H1 (cell line): ENCODE measurements around the gene EXOG. TPM values are rescaled to one million over a fixed set of nuclear protein-coding genes. Genes with fewer than 3 reads are reported as not detected.

Experiments used
- CTCF ChIA-PET: fragments of 300-600 bp; sonication (Branson Sonifier 250); formaldehyde crosslinking; loops from one replicate; lab custom pipeline; 2021; ENCODE audit not compliant: partially characterized antibody; lab: Charles Lee
- POLR2A ChIA-PET: fragments of 300-600 bp; sonication (Branson Sonifier 250); formaldehyde crosslinking; loops from one replicate; lab custom pipeline; 2021; ENCODE audit warnings: inconsistent platforms; ENCODE audit not compliant: partially characterized antibody; lab: Charles Lee
- DNase-seq, 2 experiments: peaks; one replicate each; pipeline versions ENCODE4 v3.0.0 to v3.0.0-alpha.2; 2010 to 2022; ENCODE audit warnings: low spot score in 2 of 2, low read depth in 1 of 2, mixed read lengths in 1 of 2
- FAIRE-seq: peaks from 2 replicates; lab custom pipeline; 2011; peaks lifted over from hg19 to GRCh38; lab: Jason Lieb, UNC
- H2AFZ ChIP-seq: 2 replicates; pipeline ENCODE4 v1.8.1; 2012; ENCODE audit warnings: low read length, inconsistent platforms
- H2AK5ac ChIP-seq: 2 replicates; pipeline ENCODE4 v1.6.1; 2013; ENCODE audit warnings: low read depth, low read length
- H2BK120ac ChIP-seq: replicated peaks from 2 replicates; pipeline ENCODE3; 2013; ENCODE audit warnings: low read depth, low read length, inconsistent platforms
- H2BK12ac ChIP-seq: 2 replicates; pipeline ENCODE4 v1.6.1; 2013; ENCODE audit warnings: low read depth, low read length
- H2BK15ac ChIP-seq: 2 replicates; pipeline ENCODE4 v1.6.1; 2013; ENCODE audit warnings: low read length
- H2BK20ac ChIP-seq: 2 replicates; pipeline ENCODE4 v1.6.1; 2013; ENCODE audit warnings: low read length
- H2BK5ac ChIP-seq: 2 replicates; pipeline ENCODE4 v1.6.1; 2013; ENCODE audit warnings: low read depth, low read length
- H3K14ac ChIP-seq: 2 replicates; pipeline ENCODE4 v1.6.1; 2013; ENCODE audit warnings: inconsistent platforms; ENCODE audit not compliant: insufficient read length
- H3K18ac ChIP-seq: 2 replicates; pipeline ENCODE4 v1.6.1; 2013; ENCODE audit warnings: low read length; ENCODE audit errors: extremely low read depth
- H3K23ac ChIP-seq: 2 replicates; pipeline ENCODE4 v1.6.1; 2013; ENCODE audit warnings: inconsistent platforms; ENCODE audit not compliant: insufficient read length
- H3K23me2 ChIP-seq: 2 replicates; pipeline ENCODE4 v1.6.1; 2013; ENCODE audit warnings: low read depth, low read length
- H3K27ac ChIP-seq: 2 replicates; pipeline ENCODE4 v1.6.1; 2011; ENCODE audit warnings: low read depth, low read length, inconsistent platforms
- H3K27me3 ChIP-seq, 4 experiments: replicated peaks in 1 of 4; 1 replicate in 1 of 4; 2 replicates in 3 of 4; pipeline versions ENCODE4 v1.6.1 to v1.8.1; 2011 to 2013; ENCODE audit warnings: low read length in 3 of 4, mild to moderate bottlenecking in 3 of 4, inconsistent platforms in 2 of 4, mixed read lengths in 2 of 4, moderate library complexity in 1 of 4; ENCODE audit not compliant: control insufficient read depth in 3 of 4, insufficient read depth in 3 of 4; ENCODE audit errors: extremely low read depth in 1 of 4
- H3K36me3 ChIP-seq, 4 experiments: 2 replicates each; pipeline versions ENCODE4 v1.6.1 to v1.8.1; 2011 to 2013; ENCODE audit warnings: mild to moderate bottlenecking in 4 of 4, low read length in 3 of 4, moderate library complexity in 2 of 4, control low read depth in 1 of 4, inconsistent platforms in 1 of 4; ENCODE audit not compliant: insufficient read depth in 4 of 4, control insufficient read depth in 2 of 4
- H3K4ac ChIP-seq: replicated peaks from 2 replicates; pipeline ENCODE3; 2013; ENCODE audit warnings: low read length, low read depth, mixed read lengths, inconsistent platforms; ENCODE audit not compliant: insufficient read length
- H3K4me1 ChIP-seq, 4 experiments: replicated peaks in 1 of 4; 1 replicate in 1 of 4; 2 replicates in 3 of 4; pipeline versions ENCODE4 v1.6.1 to v1.8.1; 2011 to 2013; ENCODE audit warnings: low read length in 3 of 4, inconsistent platforms in 2 of 4, mixed read lengths in 1 of 4; ENCODE audit not compliant: insufficient read depth in 4 of 4, control insufficient read depth in 3 of 4
- H3K4me2 ChIP-seq, 2 experiments: 2 replicates each; pipeline versions ENCODE4 v1.6.1 to v1.8.1; 2011 to 2013; ENCODE audit warnings: low read depth in 2 of 2, low read length in 2 of 2, control low read depth in 1 of 2, inconsistent platforms in 1 of 2, mild to moderate bottlenecking in 1 of 2; ENCODE audit not compliant: insufficient read depth in 1 of 2
- H3K4me3 ChIP-seq, 4 experiments: fragments of 200-600, 300-600 bp in 1 of 4; sonication (generic), shearing (Covaris generic), sonication (Bioruptor Twin) in 1 of 4; 2 replicates each; pipeline versions ENCODE4 v1.5.1 to v1.8.1; 2011 to 2016; ENCODE audit warnings: low read length in 4 of 4, low read depth in 3 of 4, control low read depth in 2 of 4, inconsistent platforms in 2 of 4, mild to moderate bottlenecking in 2 of 4, mixed read lengths in 1 of 4, moderate library complexity in 1 of 4; ENCODE audit not compliant: insufficient read depth in 2 of 4; ENCODE audit errors: extremely low read depth in 1 of 4
- H3K56ac ChIP-seq: replicated peaks from 2 replicates; pipeline ENCODE3; 2013; ENCODE audit warnings: low read depth, mild to moderate bottlenecking, mixed read lengths, low read length, inconsistent platforms; ENCODE audit not compliant: insufficient read length
- H3K79me1 ChIP-seq: 2 replicates; pipeline ENCODE4 v1.6.1; 2013; ENCODE audit warnings: low read depth, low read length, control low read depth
- H3K79me2 ChIP-seq, 2 experiments: 2 replicates each; pipeline versions ENCODE4 v1.6.1 to v1.8.1; 2012 to 2013; ENCODE audit warnings: low read length in 2 of 2, mild to moderate bottlenecking in 2 of 2, inconsistent platforms in 1 of 2; ENCODE audit not compliant: insufficient read depth in 2 of 2, control insufficient read depth in 1 of 2
- H3K9ac ChIP-seq, 4 experiments: replicated peaks in 1 of 4; 1 replicate in 1 of 4; 2 replicates in 3 of 4; pipeline versions ENCODE4 v1.6.1 to v1.8.1; 2011 to 2013; ENCODE audit warnings: low read depth in 3 of 4, low read length in 3 of 4, control low read depth in 2 of 4, mild to moderate bottlenecking in 2 of 4, moderate library complexity in 2 of 4, inconsistent platforms in 1 of 4; ENCODE audit errors: extremely low read depth in 1 of 4
- H3K9me3 ChIP-seq, 2 experiments: 2 replicates each; pipeline versions ENCODE4 v1.6.1 to v1.8.1; 2012 to 2013; ENCODE audit warnings: mild to moderate bottlenecking in 2 of 2, moderate library complexity in 2 of 2, control low read depth in 1 of 2, inconsistent platforms in 1 of 2, low read depth in 1 of 2, low read length in 1 of 2, mixed read lengths in 1 of 2; ENCODE audit not compliant: insufficient read depth in 2 of 2
- H4K20me1 ChIP-seq, 2 experiments: replicated peaks in 1 of 2; 2 replicates each; pipeline versions ENCODE3 to v1.8.1; 2011 to 2013; ENCODE audit warnings: inconsistent platforms in 2 of 2, low read length in 2 of 2, mild to moderate bottlenecking in 1 of 2; ENCODE audit not compliant: insufficient read depth in 2 of 2, control insufficient read depth in 1 of 2
- H4K5ac ChIP-seq: 2 replicates; pipeline ENCODE4 v1.6.1; 2013; ENCODE audit warnings: low read length, low read depth, mixed read lengths, inconsistent platforms; ENCODE audit not compliant: insufficient read length
- H4K8ac ChIP-seq: 2 replicates; pipeline ENCODE4 v1.8.0; 2013; ENCODE audit warnings: mild to moderate bottlenecking, moderate library complexity, low read length, inconsistent platforms; ENCODE audit not compliant: insufficient read depth; ENCODE audit errors: extremely low read depth
- H4K91ac ChIP-seq: replicated peaks from 2 replicates; pipeline ENCODE3; 2013; ENCODE audit warnings: low read length, mixed read lengths, inconsistent platforms; ENCODE audit not compliant: insufficient read length
- CTCF ChIP-seq, 3 experiments: IDR thresholded peaks; 1 replicate in 2 of 3; 2 replicates in 1 of 3; pipeline versions ENCODE4 v1.5.1 to v1.6.1; 2011; ENCODE audit warnings: low read length in 3 of 3, mild to moderate bottlenecking in 3 of 3, inconsistent platforms in 2 of 3, low read depth in 1 of 3, moderate library complexity in 1 of 3; ENCODE audit not compliant: insufficient read depth in 1 of 3; ENCODE audit errors: control extremely low read depth in 1 of 3
- MAFK ChIP-seq: IDR thresholded peaks from 2 replicates; pipeline ENCODE4 v1.6.1; 2012; ENCODE audit warnings: low read depth, mild to moderate bottlenecking, improper control_type of control experiment, low read length
- RAD21 ChIP-seq, 2 experiments: IDR thresholded peaks in 1 of 2; conservative IDR thresholded peaks in 1 of 2; 2 replicates each; pipeline ENCODE4 v1.6.1; 2011; ENCODE audit warnings: low read depth in 2 of 2, low read length in 2 of 2, improper control_type of control experiment in 1 of 2, inconsistent platforms in 1 of 2, mild to moderate bottlenecking in 1 of 2, moderate library complexity in 1 of 2
- RFX5 ChIP-seq: IDR thresholded peaks from 2 replicates; pipeline ENCODE4 v1.6.1; 2011; ENCODE audit warnings: low read depth, low read length, improper control_type of control experiment, borderline replicate concordance
- YY1 ChIP-seq: IDR thresholded peaks from 2 replicates; pipeline ENCODE4 v1.6.1; 2011; ENCODE audit warnings: low read depth, mild to moderate bottlenecking, low read length
- WGBS, 2 experiments: shearing (Covaris generic) in 1 of 2; methylation state at CpG; one replicate each; pipeline versions ENCODE4 v1.1.6 to v1.1.7; 2013 to 2015; ENCODE audit warnings: low lambda C conversion rate in 2 of 2, mixed read lengths in 2 of 2, inconsistent platforms in 1 of 2, low coverage in 1 of 2, missing lambda C conversion rate in 1 of 2; ENCODE audit not compliant: insufficient replicate concordance in 2 of 2, insufficient coverage in 1 of 2, insufficient read length in 1 of 2; ENCODE audit errors: extremely low coverage in 1 of 2, missing lambda C conversion rate in 1 of 2; 5-methylcytosine and 5-hydroxymethylcytosine counted together
- polyA plus RNA-seq, 7 experiments: library from polyadenylated mRNA; depleted of rRNA in 3 of 7; stranded (reverse) in 5 of 7; unstranded in 2 of 7; fragments of >200 nt in 5 of 7; fragments of 200-250 nt in 2 of 7; gene quantifications; 1 replicate in 5 of 7; 2 replicates in 1 of 7; 4 replicates in 1 of 7; pipeline versions ENCODE4 v1.2.1 to v1.2.3, GENCODE V29; 2011 to 2013; ENCODE audit warnings: missing spikeins in 2 of 7, mixed read lengths in 2 of 7
- total RNA-seq: library from RNA; stranded (reverse); fragmentation: NEBNext Ultra II Directional; extraction: Animal tissue kit (Norgen Biotek cat#: 25700); gene quantifications from 2 replicates; pipeline ENCODE4 v1.2.1, GENCODE V29; 2021

Gene EXOG
- total and polyA plus RNA-seq, 2 of the 8 experiments (the other 6 are each of a cell fraction or from before 2014, with no cell fraction given), result 7.2 to 12.9 TPM

GRCh38 chr3:38479431-38480092 lies 16.6 kb upstream of the EXOG start:
- Histone ChIP-seq H4K20me1 (peaks cover 17 to 28% of the 10 kb centered on the region in 2 experiments), H2AFZ (no peak overlapping the region), H4K91ac (no peak overlapping the region), H3K4ac (no peak overlapping the region), H3K36me3 (peaks cover 31 to 57% (median 45%) of the 10 kb centered on the region in 4 experiments), H4K5ac (no peak overlapping the region), H2AK5ac (no peak overlapping the region), H3K79me1 (peaks cover 29% of the 10 kb centered on the region), H4K8ac (no peak overlapping the region), H3K23me2 (no peaks in the 10 kb centered on the region), H3K4me3 (no peak overlapping the region), H2BK20ac (no peak overlapping the region), H3K23ac (no peak overlapping the region), H3K27me3 (no peaks in the 10 kb centered on the region), H3K9ac (no peak overlapping the region), H3K27ac (no peak overlapping the region), H3K79me2 (peaks cover 3 to 32% of the 10 kb centered on the region in 2 experiments), H2BK15ac (0 out of 2 replicates have a peak overlapping the region, but pooled peaks have one; percentile 2), H2BK5ac (no peak overlapping the region), H3K18ac (no peak overlapping the region), H3K4me2 (no peak overlapping the region), H3K56ac (no peak overlapping the region), H3K4me1 (no peaks in the 10 kb centered on the region; a peak in 2 of 7 replicates), H3K14ac (no peak overlapping the region), H2BK12ac (no peak overlapping the region), H3K9me3 (no peaks in the 10 kb centered on the region), H2BK120ac (no peak overlapping the region)
- CTCF ChIA-PET, result interaction anchor here (0.6 to 4.9 kb wide), 28 partner anchors 10 to 363 kb away, joined by 3 to 47 read pairs (median 4); partner anchors contain the start of genes EXOG, OXSR1 and XYLB
- POLR2A ChIA-PET, result interaction anchor here (1.0 to 1.6 kb wide), 2 partner anchors 17 to 24 kb away, joined by 6 read pairs; partner anchors contain the start of gene EXOG
- TF ChIP-seq CTCF (IDR thresholded peaks at IDR 0.05; ENCODE audit: control extremely low read depth in 1 of 3, insufficient read depth in 1 of 3, low read depth in 1 of 3, low read length in 3 of 3) (peak in 2 of 3 experiments; percentile 81 to 88; a peak in 3 of 4 replicates), MAFK (0 out of 2 replicates have a peak, but pooled peaks have one; percentile 2), RAD21 (IDR thresholded peaks at IDR 0.05 in 1 of 2, conservative IDR thresholded peaks at IDR 0.05 in 1 of 2; ENCODE audit: low read depth in 2 of 2, low read length in 2 of 2) (peak; percentile 91 to 96), RFX5 (no peak), YY1 (peak; percentile 68; the same call in 1 of the 2 replicates)
- peak; percentile 93 for FAIRE-seq
- 90% methylated on average over 10 of the region's 10 CpGs; no CpG with 5 or more reads in 1 of the 2 experiments for WGBS, 2 experiments
- DNase-seq, result peak in 1 of 2 experiments; percentile 25
